T-cell (primary cell): ENCODE results near the gene LSAMP. TPM values are rescaled to one million over a fixed set of nuclear protein-coding genes. Genes with fewer than 3 reads are reported as not detected.

ENCODE experiments used
- ATAC-seq, 4 experiments: fragments of 200-7000 bp in 3 of 4; fragments of 150-1000 bp in 1 of 4; cut with Tn5 transposase; replicated peaks in 1 of 4; 1 replicate in 3 of 4; 2 replicates in 1 of 4; pipeline ENCODE4 v1.10.0; 2021; ENCODE audit warnings: moderate library complexity in 3 of 4, mild to moderate bottlenecking in 2 of 4, moderate number of reproducible peaks in 1 of 4
- CTCF ChIA-PET, 2 donors: fragments of 300-600 bp; sonication (Branson Sonifier 250); formaldehyde crosslinking; loops; one replicate each; lab custom pipeline; 2022; ENCODE audit warnings: antibody characterized with exemption in 2 of 2; lab: Charles Lee
- POLR2A ChIA-PET, 2 donors: fragments of 300-600 bp; sonication (Branson Sonifier 250); formaldehyde crosslinking; loops; one replicate each; lab custom pipeline; 2022; ENCODE audit warnings: antibody characterized with exemption in 2 of 2; lab: Charles Lee
- DNase-seq, 35 experiments: peaks; one replicate each; pipeline versions ENCODE4 v3.0.0 to v3.0.0-alpha.2; 2013 to 2023
- H3K27ac ChIP-seq: one replicate; pipeline ENCODE4 v1.5.1; 2013; ENCODE audit warnings: low read length
- H3K27me3 ChIP-seq, 2 experiments: replicated peaks in 1 of 2; 1 replicate in 1 of 2; 2 replicates in 1 of 2; pipeline versions ENCODE4 v1.6.1 to v1.7.0; 2013; ENCODE audit warnings: low read length in 1 of 2, mixed read lengths in 1 of 2; ENCODE audit not compliant: control insufficient read depth in 2 of 2, insufficient read depth in 2 of 2; ENCODE audit errors: extremely low read depth in 1 of 2
- H3K36me3 ChIP-seq, 2 donors: 1 replicate in 1 of 2; 2 replicates in 1 of 2; pipeline versions ENCODE4 v1.6.1 to v1.7.0; 2013; ENCODE audit warnings: low read length in 1 of 2; ENCODE audit not compliant: control insufficient read depth in 2 of 2, insufficient read depth in 1 of 2; ENCODE audit errors: extremely low read depth in 1 of 2
- H3K4me1 ChIP-seq, 2 experiments: 1 replicate in 1 of 2; 2 replicates in 1 of 2; pipeline versions ENCODE4 v1.6.1 to v1.7.0; 2013; ENCODE audit warnings: low read length in 2 of 2, mixed read lengths in 1 of 2; ENCODE audit not compliant: insufficient read depth in 2 of 2, control insufficient read depth in 1 of 2; ENCODE audit errors: extremely low read depth in 1 of 2
- H3K4me3 ChIP-seq, 2 donors: 1 replicate in 1 of 2; 2 replicates in 1 of 2; pipeline versions ENCODE4 v1.5.1 to v1.7.0; 2013; ENCODE audit warnings: mild to moderate bottlenecking in 2 of 2, low read length in 1 of 2, moderate library complexity in 1 of 2; ENCODE audit not compliant: control insufficient read depth in 1 of 2; ENCODE audit errors: extremely low read depth in 1 of 2
- H3K9me3 ChIP-seq: 2 replicates; pipeline ENCODE4 v1.7.0; 2013
- H3K27ac Mint-ChIP-seq, 2 donors: one replicate each; pipeline ENCODE4 v1.8.0; 2020 to 2021; ENCODE audit warnings: mild to moderate bottlenecking in 2 of 2, mixed read lengths in 2 of 2
- H3K27me3 Mint-ChIP-seq, 2 donors: one replicate each; pipeline ENCODE4 v1.8.0; 2021 to 2022; ENCODE audit warnings: mixed read lengths in 2 of 2
- H3K36me3 Mint-ChIP-seq: one replicate; pipeline ENCODE4 v1.8.0; 2021; ENCODE audit warnings: mixed read lengths
- H3K4me1 Mint-ChIP-seq, 3 donors: one replicate each; pipeline ENCODE4 v1.8.0; 2020 to 2022; ENCODE audit warnings: mixed read lengths in 3 of 3, mild to moderate bottlenecking in 1 of 3
- H3K4me3 Mint-ChIP-seq, 3 donors: one replicate each; pipeline ENCODE4 v1.8.0; 2020 to 2022; ENCODE audit warnings: mild to moderate bottlenecking in 3 of 3, mixed read lengths in 3 of 3, moderate library complexity in 3 of 3
- H3K9me3 Mint-ChIP-seq, 3 donors: one replicate each; pipeline ENCODE4 v1.8.0; 2020 to 2022; ENCODE audit warnings: mixed read lengths in 3 of 3
- WGBS: methylation state at CpG from one replicate; pipeline ENCODE4 v1.1.5; 2013; ENCODE audit warnings: missing lambda C conversion rate; ENCODE audit not compliant: insufficient coverage; 5-methylcytosine and 5-hydroxymethylcytosine counted together
- total RNA-seq, 35 experiments: library from RNA in 6 of 35; stranded (reverse) in 6 of 35; fragments of 120-200 nt in 1 of 35; gene quantifications; one replicate each; pipeline versions ENCODE4 v1.2.1 to v1.2.4 and lab custom pipeline; 2013 to 2026

The LSAMP gene
- total RNA-seq, 5 donors from 2014 or later (not counting 1 experiment from before 2014, with no cell fraction given): 0.03 to 0.28 (median 0.06) TPM; not detected in 2

- H3K4me1 Mint-ChIP-seq: no peaks in the 10 kb centered on the region
- H3K4me3 Mint-ChIP-seq: no peak overlapping the region
- H3K27ac Mint-ChIP-seq: no peak overlapping the region
- Histone ChIP-seq H3K27me3 (no peaks in the 10 kb centered on the region), H3K9me3 (no peaks in the 10 kb centered on the region), H3K4me3 (no peak overlapping the region), H3K36me3 (no peaks in the 10 kb centered on the region), H3K27ac (no peak overlapping the region), H3K4me1 (no peaks in the 10 kb centered on the region)
- POLR2A ChIA-PET: no interaction called here
- peaks cover 0 to 3% (median 0%) of the 10 kb centered on the region in 3 donors for H3K9me3 Mint-ChIP-seq
- WGBS: no CpG with 5 or more reads among the region's 1 CpG
- CTCF ChIA-PET: no interaction called here
- ATAC-seq (no peak), DNase-seq (no peak)
- no peaks in the 10 kb centered on the region for H3K27me3 Mint-ChIP-seq
- H3K36me3 Mint-ChIP-seq: no peaks in the 10 kb centered on the region
Measured at GRCh38 chr3:116176974-116177555, 268.2 kb downstream of the LSAMP start.

GRCh38 chr3:116166121-116166520, 279.2 kb downstream of the LSAMP start:
- Mint-ChIP-seq H3K4me3 (no peak overlapping the region), H3K36me3 (no peaks in the 10 kb centered on the region), H3K9me3 (peaks cover 0 to 9% (median 2%) of the 10 kb centered on the region in 3 donors), H3K27ac (no peak overlapping the region), H3K4me1 (no peaks in the 10 kb centered on the region), H3K27me3 (no peaks in the 10 kb centered on the region)
- no peak overlapping the region for H3K4me3 ChIP-seq
- DNase-seq: no peak
- ChIA-PET POLR2A (no interaction called here), CTCF (no interaction called here)
- no peaks in the 10 kb centered on the region for H3K4me1 ChIP-seq
- H3K36me3 ChIP-seq: no peaks in the 10 kb centered on the region
- H3K9me3 ChIP-seq: no peaks in the 10 kb centered on the region
- H3K27me3 ChIP-seq: no peaks in the 10 kb centered on the region
- H3K27ac ChIP-seq: no peak overlapping the region
- ATAC-seq: no peak

- no peaks in the 10 kb centered on the region for H3K36me3 ChIP-seq
- Mint-ChIP-seq H3K27ac (no peak overlapping the region), H3K4me3 (no peak overlapping the region), H3K36me3 (no peaks in the 10 kb centered on the region), H3K4me1 (no peaks in the 10 kb centered on the region), H3K27me3 (no peaks in the 10 kb centered on the region), H3K9me3 (peaks cover 0 to 5% (median 2%) of the 10 kb centered on the region in 3 donors)
- H3K4me3 ChIP-seq: no peak overlapping the region
- no peaks in the 10 kb centered on the region for H3K27me3 ChIP-seq
- H3K27ac ChIP-seq: no peak overlapping the region
- no peaks in the 10 kb centered on the region for H3K9me3 ChIP-seq
- DNase-seq: no peak
- ChIA-PET CTCF (no interaction called here), POLR2A (no interaction called here)
- no peaks in the 10 kb centered on the region for H3K4me1 ChIP-seq
- no peak for ATAC-seq
Measured at GRCh38 chr3:116165641-116166040, 279.6 kb downstream of the LSAMP start.

GRCh38 chr3:116165135-116165534, 280.2 kb downstream of the LSAMP start:
- no CpG with 5 or more reads among the region's 2 CpGs for WGBS
- H3K27me3 Mint-ChIP-seq: no peaks in the 10 kb centered on the region

GRCh38 chr3:116164039-116164438, 281.2 kb downstream of the LSAMP start:
- Histone ChIP-seq H3K36me3 (no peaks in the 10 kb centered on the region), H3K9me3 (no peaks in the 10 kb centered on the region), H3K4me1 (no peaks in the 10 kb centered on the region), H3K4me3 (no peak overlapping the region), H3K27ac (no peak overlapping the region), H3K27me3 (no peaks in the 10 kb centered on the region)
- POLR2A ChIA-PET: no interaction called here
- DNase-seq (no peak), ATAC-seq (no peak)
- CTCF ChIA-PET: no interaction called here
- peaks cover 0 to 8% (median 2%) of the 10 kb centered on the region in 3 donors for H3K9me3 Mint-ChIP-seq
- WGBS: 100% methylated on average over 1 of the region's 2 CpGs
- H3K4me3 Mint-ChIP-seq: no peak overlapping the region
- no peaks in the 10 kb centered on the region for H3K36me3 Mint-ChIP-seq
- H3K27ac Mint-ChIP-seq: no peak overlapping the region
- H3K27me3 Mint-ChIP-seq: no peaks in the 10 kb centered on the region
- H3K4me1 Mint-ChIP-seq: no peaks in the 10 kb centered on the region

More at GRCh38 chr3:116165135-116165534, 280.2 kb downstream of the LSAMP start:
- POLR2A ChIA-PET: no interaction called here
- H3K27me3 ChIP-seq: no peaks in the 10 kb centered on the region
- H3K9me3 ChIP-seq: no peaks in the 10 kb centered on the region
- Mint-ChIP-seq H3K27ac (no peak overlapping the region), H3K4me3 (no peak overlapping the region), H3K9me3 (peaks cover 0 to 5% (median 2%) of the 10 kb centered on the region in 3 donors), H3K36me3 (no peaks in the 10 kb centered on the region), H3K4me1 (no peaks in the 10 kb centered on the region)
- H3K4me3 ChIP-seq: no peak overlapping the region
- H3K4me1 ChIP-seq: no peaks in the 10 kb centered on the region
- ATAC-seq (no peak), DNase-seq (no peak)
- H3K27ac ChIP-seq: no peak overlapping the region
- CTCF ChIA-PET: no interaction called here
- H3K36me3 ChIP-seq: no peaks in the 10 kb centered on the region

- CTCF ChIA-PET: no interaction called here
- no peak overlapping the region for H3K4me3 Mint-ChIP-seq
- Histone ChIP-seq H3K27me3 (no peaks in the 10 kb centered on the region), H3K27ac (no peak overlapping the region), H3K9me3 (no peaks in the 10 kb centered on the region), H3K36me3 (no peaks in the 10 kb centered on the region), H3K4me1 (no peaks in the 10 kb centered on the region), H3K4me3 (no peak overlapping the region)
- no CpG with 5 or more reads among the region's 5 CpGs for WGBS
- DNase-seq (no peak), ATAC-seq (no peak)
- peaks cover 0 to 8% (median 0%) of the 10 kb centered on the region in 3 donors for H3K9me3 Mint-ChIP-seq
- POLR2A ChIA-PET: no interaction called here
- H3K36me3 Mint-ChIP-seq: no peaks in the 10 kb centered on the region
- no peaks in the 10 kb centered on the region for H3K4me1 Mint-ChIP-seq
- H3K27ac Mint-ChIP-seq: no peak overlapping the region
- no peaks in the 10 kb centered on the region for H3K27me3 Mint-ChIP-seq
Measured at GRCh38 chr3:116161575-116162525, 283.4 kb downstream of the LSAMP start.
